SU-DHL-6 (cell line): ENCODE measurements around the gene CTDSP1.

Experiments
- H2AFZ ChIP-seq: fragments of 200-600 bp; sonication (generic); 2 replicates; pipeline ENCODE4 v1.6.1; 2014; ENCODE audit warnings: low read depth, mild to moderate bottlenecking, moderate library complexity, mixed read lengths, antibody characterized with exemption, low read length; ENCODE audit not compliant: severe bottlenecking
- H3F3A ChIP-seq: fragments of 200-600 bp; shearing (Covaris generic); 2 replicates; pipeline ENCODE4 v1.6.0; 2016; ENCODE audit warnings: antibody characterized with exemption, mild to moderate bottlenecking; ENCODE audit not compliant: insufficient read depth
- H3K27ac ChIP-seq: fragments of 200-600 bp; sonication (generic); 2 replicates; pipeline ENCODE4 v1.5.1; 2016; ENCODE audit warnings: low read depth, mild to moderate bottlenecking, low read length, moderate library complexity, mixed read lengths
- H3K27me3 ChIP-seq: fragments of 200-600 bp; sonication (generic), shearing (Covaris generic); 2 replicates; pipeline ENCODE4 v1.6.0; 2014; ENCODE audit warnings: mild to moderate bottlenecking, low read length
- H3K36me3 ChIP-seq: fragments of 200-600 bp; sonication (generic); 2 replicates; pipeline ENCODE4 v1.6.1; 2014; ENCODE audit warnings: mild to moderate bottlenecking, low read length, mixed read lengths
- H3K4me2 ChIP-seq: fragments of 300-600, 200-600 bp; shearing (Covaris generic), sonication (generic); 2 replicates; pipeline ENCODE4 v1.6.0; 2014; ENCODE audit warnings: low read length, low read depth, mild to moderate bottlenecking; ENCODE audit not compliant: poor library complexity, severe bottlenecking
- H3K4me3 ChIP-seq: fragments of 200-600 bp; sonication (generic); 2 replicates; pipeline ENCODE4 v1.5.1; 2014; ENCODE audit warnings: antibody characterized with exemption, low read length, mild to moderate bottlenecking, mixed read lengths; ENCODE audit not compliant: insufficient read depth, poor library complexity, severe bottlenecking
- H3K79me2 ChIP-seq: fragments of 200-600 bp; sonication (generic); 2 replicates; pipeline ENCODE4 v1.6.1; 2014; ENCODE audit warnings: mild to moderate bottlenecking, low read length, moderate library complexity; ENCODE audit not compliant: insufficient read depth
- H3K9ac ChIP-seq: fragments of 200-600 bp; sonication (generic); 2 replicates; pipeline ENCODE4 v1.7.0; 2014; ENCODE audit warnings: mild to moderate bottlenecking, low read length
- H3K9me2 ChIP-seq: fragments of 200-600 bp; sonication (generic); replicated peaks from 2 replicates; pipeline ENCODE4 v1.6.1; 2014; ENCODE audit warnings: low read length; ENCODE audit not compliant: insufficient read depth
- H3K9me3 ChIP-seq: fragments of 200-600 bp; sonication (generic); 2 replicates; pipeline ENCODE4 v1.6.1; 2014; ENCODE audit warnings: low read length, mixed read lengths; ENCODE audit not compliant: insufficient read depth
- H4K20me1 ChIP-seq: fragments of 200-600 bp; sonication (generic); 2 replicates; pipeline ENCODE4 v1.6.1; 2014; ENCODE audit warnings: low read depth, mild to moderate bottlenecking, antibody characterized with exemption, low read length, moderate library complexity, mixed read lengths
- CTCF ChIP-seq: fragments of 200-600 bp; sonication (generic); IDR thresholded peaks from one replicate; pipeline ENCODE4 v1.5.1; 2017; ENCODE audit warnings: antibody characterized with exemption, mild to moderate bottlenecking, low read length, moderate library complexity; ENCODE audit not compliant: insufficient read depth, poor library complexity, severe bottlenecking
- EZH2phosphoT487 ChIP-seq: fragments of 200-600 bp; sonication (generic), shearing (Covaris generic); conservative IDR thresholded peaks from 2 replicates; pipeline ENCODE4 v1.6.1; 2018; ENCODE audit warnings: mild to moderate bottlenecking, antibody characterized with exemption, low read length, moderate library complexity, mixed read lengths

Gene CTDSP1

DNA sequence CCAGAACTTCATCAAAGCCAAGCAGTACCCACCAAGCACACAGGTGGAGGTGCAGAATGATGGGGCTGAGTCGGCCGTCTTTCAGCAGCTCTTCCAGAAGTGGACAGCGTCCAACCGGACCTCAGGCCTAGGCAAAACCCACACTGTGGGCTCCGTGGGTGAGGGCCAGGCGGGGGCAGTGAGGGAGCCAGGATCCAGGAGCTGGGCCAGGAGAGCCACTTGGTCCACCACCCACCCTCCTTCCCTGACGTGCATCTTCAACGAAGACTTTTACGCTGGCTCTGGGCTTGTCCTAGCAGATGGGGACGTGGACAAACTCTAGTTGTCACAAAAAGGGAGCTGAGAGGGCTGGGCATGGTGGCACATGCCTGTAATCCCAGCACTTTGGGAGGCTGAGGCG is 31.1 kb downstream of the CTDSP1 start:
- H3K4me2 ChIP-seq, result no peak overlapping the region
- H3K4me3 ChIP-seq, result no peak overlapping the region
- no peak overlapping the region for H3K27ac ChIP-seq
- no peaks in the 10 kb centered on the region for H3K9me2 ChIP-seq
- no peaks in the 10 kb centered on the region for H4K20me1 ChIP-seq
- H3K9ac ChIP-seq, result no peak overlapping the region
- no peaks in the 10 kb centered on the region for H3K27me3 ChIP-seq
- no peaks in the 10 kb centered on the region for H3K79me2 ChIP-seq
- H3F3A ChIP-seq, result no peaks in the 10 kb centered on the region
- TF ChIP-seq EZH2phosphoT487 (no peak), CTCF (no peak)
- no peak overlapping the region for H2AFZ ChIP-seq
- H3K36me3 ChIP-seq, result no peaks in the 10 kb centered on the region
- no peaks in the 10 kb centered on the region for H3K9me3 ChIP-seq

DNA sequence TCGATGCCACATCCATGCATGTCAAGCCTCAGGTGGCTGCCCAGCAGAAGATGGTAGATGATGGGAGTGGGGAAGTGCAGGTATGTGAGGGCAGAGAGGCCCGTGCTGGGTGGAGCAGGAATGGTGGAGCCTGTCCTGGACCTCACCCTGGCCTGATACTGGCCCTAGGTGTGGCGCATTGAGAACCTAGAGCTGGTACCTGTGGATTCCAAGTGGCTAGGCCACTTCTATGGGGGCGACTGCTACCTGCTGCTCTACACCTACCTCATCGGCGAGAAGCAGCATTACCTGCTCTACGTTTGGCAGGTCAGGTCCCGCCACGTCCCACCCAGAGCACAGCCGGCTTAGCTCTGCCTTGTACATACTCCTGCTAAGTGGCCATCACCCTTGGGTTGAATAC is 32.2 kb downstream of the CTDSP1 start:
- Histone ChIP-seq H4K20me1 (no peaks in the 10 kb centered on the region), H3K79me2 (no peaks in the 10 kb centered on the region), H3K4me2 (no peak overlapping the region), H3K27me3 (no peaks in the 10 kb centered on the region), H3K9ac (no peak overlapping the region), H3K27ac (no peak overlapping the region), H3K9me2 (no peaks in the 10 kb centered on the region), H3F3A (no peaks in the 10 kb centered on the region), H2AFZ (no peak overlapping the region), H3K36me3 (no peaks in the 10 kb centered on the region), H3K4me3 (no peak overlapping the region), H3K9me3 (no peaks in the 10 kb centered on the region)
- TF ChIP-seq EZH2phosphoT487 (no peak), CTCF (no peak)

GRCh38 chr2:218432676-218433365 is 33.2 kb downstream of the CTDSP1 start:
- Histone ChIP-seq H3K4me3 (no peak overlapping the region), H3K27ac (no peak overlapping the region), H3F3A (no peaks in the 10 kb centered on the region), H3K36me3 (no peaks in the 10 kb centered on the region), H3K9me3 (no peaks in the 10 kb centered on the region), H4K20me1 (no peaks in the 10 kb centered on the region), H3K79me2 (no peaks in the 10 kb centered on the region), H2AFZ (no peak overlapping the region), H3K27me3 (no peaks in the 10 kb centered on the region), H3K4me2 (no peak overlapping the region), H3K9ac (no peak overlapping the region), H3K9me2 (no peaks in the 10 kb centered on the region)
- TF ChIP-seq CTCF (no peak), EZH2phosphoT487 (no peak)
